Tibial artery (tissue), 4 donors: Measurements from ENCODE around the gene PSMD9.

Source experiments
- DNase-seq, 2 donors: peaks; one replicate each; pipeline ENCODE4 v3.0.0-alpha.2; 2019
- H3K27ac ChIP-seq, 2 donors: fragments of 200-600 bp; sonication (generic) in 1 of 2; 1 replicate in 1 of 2; 2 replicates in 1 of 2; pipeline ENCODE4 v1.5.1; 2018 to 2019; ENCODE audit warnings: mild to moderate bottlenecking in 1 of 2
- H3K27me3 ChIP-seq, 2 donors: fragments of 200-600 bp; sonication (generic) in 1 of 2; one replicate each; pipeline versions ENCODE4 v1.5.1 to v1.6.0; 2016 to 2019
- H3K36me3 ChIP-seq, 3 donors: fragments of 200-600 bp; sonication (generic) in 2 of 3; one replicate each; pipeline ENCODE4 v1.5.1; 2016 to 2019; ENCODE audit warnings: mild to moderate bottlenecking in 2 of 3
- H3K4me1 ChIP-seq, 4 donors: fragments of 200-600 bp; sonication (generic) in 2 of 4; 1 replicate in 3 of 4; 2 replicates in 1 of 4; pipeline ENCODE4 v1.5.1; 2016 to 2019
- H3K4me3 ChIP-seq, 2 donors: fragments of 200-600 bp; sonication (generic) in 1 of 2; 1 replicate in 1 of 2; 2 replicates in 1 of 2; pipeline ENCODE4 v1.5.1; 2018 to 2019; ENCODE audit warnings: mild to moderate bottlenecking in 2 of 2
- H3K9me3 ChIP-seq, 3 donors: fragments of 200-600 bp; sonication (generic) in 1 of 3; one replicate each; pipeline ENCODE4 v1.5.1; 2016 to 2019
- CTCF ChIP-seq, 2 experiments: fragments of 200-600 bp in 1 of 2; fragments of 450-650 bp in 1 of 2; IDR thresholded peaks; one replicate each; pipeline ENCODE4 v1.5.1; 2017 to 2019; ENCODE audit warnings: antibody characterized with exemption in 2 of 2, mild to moderate bottlenecking in 1 of 2, moderate library complexity in 1 of 2
- intact Hi-C: fragments of 100-400 bp; cut with DNase I; formaldehyde crosslinking; loops from one replicate; pipeline ENCODE4 v1.15.0; 2023; ENCODE audit warnings: low total_unique reads

Gene PSMD9

GRCh38 chr12:121905746-121906145 is 17.2 kb downstream of the PSMD9 start:
- Histone ChIP-seq H3K9me3 (no peaks in the 10 kb centered on the region), H3K36me3 (peaks cover 55 to 97% (median 88%) of the 10 kb centered on the region in 3 donors), H3K4me3 (no peak overlapping the region), H3K4me1 (no peaks in the 10 kb centered on the region), H3K27ac (no peak overlapping the region), H3K27me3 (no peaks in the 10 kb centered on the region)
- intact Hi-C loops = no loop called here
- DNase-seq = no peak
- no peak for TF ChIP-seq CTCF (IDR thresholded peaks at IDR 0.05)

GRCh38 chr12:121908702-121909101 is 20.1 kb downstream of the PSMD9 start:
- H3K9me3 ChIP-seq = no peaks in the 10 kb centered on the region
- peaks cover 47 to 84% (median 67%) of the 10 kb centered on the region in 3 donors for H3K36me3 ChIP-seq
- H3K27ac ChIP-seq = no peak overlapping the region
- DNase-seq = no peak
- TF ChIP-seq CTCF (IDR thresholded peaks at IDR 0.05) = no peak
- intact Hi-C loops = no loop called here
- no peak overlapping the region for H3K4me3 ChIP-seq
- H3K4me1 ChIP-seq = no peaks in the 10 kb centered on the region
- H3K27me3 ChIP-seq = no peaks in the 10 kb centered on the region

DNA sequence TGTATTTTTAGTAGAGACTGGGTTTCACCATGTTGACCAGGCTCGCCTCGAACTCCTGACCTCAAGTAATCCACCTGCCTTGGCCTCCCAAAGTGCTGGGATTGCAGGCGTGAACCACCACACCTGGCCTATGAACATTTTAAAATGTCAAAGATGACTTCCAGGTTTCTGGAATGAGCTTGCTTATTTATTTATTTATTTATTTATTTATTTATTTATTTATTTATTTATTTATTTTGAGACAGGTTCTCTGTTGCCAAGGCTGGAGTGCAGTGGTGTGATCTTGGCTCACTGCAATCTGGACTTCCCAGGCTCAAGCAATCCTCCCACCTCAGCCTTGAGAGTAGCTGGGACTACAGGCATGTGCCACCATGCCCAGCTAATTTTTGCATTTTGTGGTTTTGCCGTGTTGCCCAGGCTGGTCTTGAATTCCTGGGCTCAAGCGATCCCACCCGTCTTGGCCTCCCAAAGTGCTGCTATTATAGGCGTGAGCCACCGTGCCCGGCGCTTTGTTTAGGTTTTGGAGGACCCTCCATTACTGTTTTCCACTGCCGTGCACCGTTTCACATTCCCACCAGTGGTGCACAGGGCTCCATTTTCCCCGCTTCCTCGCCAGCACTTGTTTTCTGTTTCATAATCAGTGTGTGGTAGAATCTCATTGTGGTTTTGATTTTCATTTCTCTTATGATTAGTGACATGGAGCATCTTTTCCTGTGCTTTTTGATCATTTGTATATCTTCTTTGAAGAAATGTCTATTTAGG is 23.4 kb downstream of the PSMD9 start:
- intact Hi-C loops = no loop called here
- H3K27ac ChIP-seq = no peak overlapping the region
- no peak overlapping the region for H3K4me3 ChIP-seq
- no peak for DNase-seq
- no peaks in the 10 kb centered on the region for H3K4me1 ChIP-seq
- H3K27me3 ChIP-seq = no peaks in the 10 kb centered on the region
- H3K9me3 ChIP-seq = no peaks in the 10 kb centered on the region
- H3K36me3 ChIP-seq = peaks cover 28 to 81% (median 71%) of the 10 kb centered on the region in 3 donors
- no peak for TF ChIP-seq CTCF (IDR thresholded peaks at IDR 0.05)

- H3K4me3 ChIP-seq = no peak overlapping the region
- no peak for TF ChIP-seq CTCF (IDR thresholded peaks at IDR 0.05)
- peaks cover 14 to 55% (median 39%) of the 10 kb centered on the region in 3 donors for H3K36me3 ChIP-seq
- peaks cover 0 to 14% (median 10%) of the 10 kb centered on the region in 4 donors for H3K4me1 ChIP-seq
- intact Hi-C loops = loop anchor here (5.0 kb wide), 2 partner anchors 106 to 211 kb away; partner anchors contain the start of gene BCL7A
- H3K27ac ChIP-seq = no peak overlapping the region
- DNase-seq = no peak
- H3K9me3 ChIP-seq = no peaks in the 10 kb centered on the region
- H3K27me3 ChIP-seq = no peaks in the 10 kb centered on the region
Measured at GRCh38 chr12:121915841-121916321, 27.3 kb downstream of the PSMD9 start.

DNA sequence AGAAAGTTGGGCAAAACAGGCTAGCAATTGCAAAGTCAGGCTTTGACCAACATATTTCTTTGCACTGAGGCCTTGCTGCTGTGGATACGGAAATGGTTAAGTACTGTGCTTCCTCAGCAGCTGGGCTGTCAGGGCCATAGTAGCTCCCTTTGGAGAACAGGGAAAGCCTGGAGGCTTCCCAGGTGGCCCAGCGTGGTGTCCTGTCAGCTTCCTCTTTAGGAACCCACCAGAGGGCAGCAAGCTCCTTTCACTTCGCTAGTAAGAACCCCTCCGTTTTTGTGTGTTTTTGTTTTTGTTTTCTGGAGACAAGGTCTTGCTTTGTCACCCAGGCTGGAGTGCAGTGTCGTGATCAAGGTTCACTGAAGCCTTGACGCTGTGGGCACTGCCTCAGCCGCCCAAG is 28.1 kb downstream of the PSMD9 start:
- H3K27me3 ChIP-seq = no peaks in the 10 kb centered on the region
- peaks cover 0 to 14% (median 10%) of the 10 kb centered on the region in 4 donors for H3K4me1 ChIP-seq
- H3K27ac ChIP-seq = peak overlapping the region in 1 of 2 donors; percentile 69
- H3K36me3 ChIP-seq = peaks cover 13 to 49% (median 39%) of the 10 kb centered on the region in 3 donors
- H3K9me3 ChIP-seq = no peaks in the 10 kb centered on the region
- TF ChIP-seq CTCF (IDR thresholded peaks at IDR 0.05) = peak in 1 of 2 experiments; percentile 14
- H3K4me3 ChIP-seq = no peak overlapping the region
- intact Hi-C loops = loop anchor here (5.0 kb wide), 2 partner anchors 106 to 211 kb away; partner anchors contain the start of gene BCL7A
- no peak for DNase-seq
